Psoas muscle (tissue), 8 donors: ENCODE results near the gene PLCB3. TPM values are rescaled to one million over a fixed set of nuclear protein-coding genes. Genes with fewer than 3 reads are reported as not detected.

ENCODE experiments used
- ATAC-seq, 4 donors: fragments of 200-7000 bp; cut with Tn5 transposase; one replicate each; pipeline ENCODE4 v1.9.1; 2020; ENCODE audit warnings: moderate library complexity in 3 of 4, mild to moderate bottlenecking in 2 of 4
- DNase-seq, 2 donors: peaks; one replicate each; pipeline ENCODE4 v3.0.0-alpha.2; 2020
- H3K27ac ChIP-seq: fragments of 200-600 bp; one replicate; pipeline ENCODE4 v1.8.0; 2022
- H3K27me3 ChIP-seq, 3 donors: fragments of 200-600 bp in 1 of 3; one replicate each; pipeline versions ENCODE4 v1.6.1 to v1.8.0; 2013 to 2022; ENCODE audit warnings: low read length in 2 of 3, mild to moderate bottlenecking in 2 of 3, moderate library complexity in 1 of 3; ENCODE audit not compliant: insufficient read depth in 3 of 3
- H3K36me3 ChIP-seq, 2 donors: fragments of 200-600 bp in 1 of 2; one replicate each; pipeline versions ENCODE4 v1.6.1 to v1.8.0; 2013 to 2022; ENCODE audit warnings: low read depth in 1 of 2, mild to moderate bottlenecking in 1 of 2, moderate library complexity in 1 of 2; ENCODE audit not compliant: insufficient read depth in 1 of 2
- H3K4me1 ChIP-seq: fragments of 200-600 bp; one replicate; pipeline ENCODE4 v1.8.0; 2022
- H3K4me3 ChIP-seq: fragments of 200-600 bp; one replicate; pipeline ENCODE4 v1.8.0; 2022; ENCODE audit warnings: mild to moderate bottlenecking
- H3K9me3 ChIP-seq: fragments of 200-600 bp; one replicate; pipeline ENCODE4 v1.8.0; 2022
- WGBS, 3 donors: extraction: QIAGEN DNeasy Blood & Tissue Kit; methylation state at CpG; one replicate each; pipeline versions ENCODE4 v1.1.6 to v1.1.7; 2013; 5-methylcytosine and 5-hydroxymethylcytosine counted together
- intact Hi-C, 2 donors: fragments of 100-400 bp; cut with DNase I; formaldehyde crosslinking; loops; one replicate each; pipeline versions ENCODE4 v1.11.0 to v1.14.2; 2022
- long read RNA-seq, 2 donors: library from polyadenylated mRNA; unstranded; transcript quantifications; one replicate each; pipeline ENCODE4 v2.0.0, GENCODE V29; 2021
- polyA plus RNA-seq, 3 donors: library from polyadenylated mRNA; stranded (reverse); fragments of 200-250 nt; gene quantifications; one replicate each; pipeline ENCODE4 v1.2.3, GENCODE V29; 2013
- total RNA-seq, 4 donors: library from RNA; stranded (reverse); fragmentation: NEBNext Ultra II Directional in 2 of 4; extraction: Animal tissue kit (Norgen Biotek cat#: 25700) in 2 of 4; gene quantifications; one replicate each; pipeline versions ENCODE4 v1.2.1 to v1.2.4, GENCODE V29; 2021 to 2023
- TF ChIP-seq, protein P1 (sequence below): fragments of 200-600 bp; IDR thresholded peaks from one replicate; pipeline ENCODE4 v1.8.0; 2022; ENCODE audit warnings: antibody characterized with exemption
- donor health status: healthy with polysubstance abuse.
- donor health status: DM: no; HTN: no; CAD: no; lungs with moderate emphysema.
- donor health status: Bipolar disorder and iron deficiency.
- donor health status: healthy.
- donor health status: DM: yes; HTN: yes; CAD: no.
- donor health status: DM: no; HTN: no; CAD: no.
- donor health status: DM: no; HTN: no; CAD: no.
- donor health status: DM: yes; HTN: yes; CAD: no.

The PLCB3 gene
- total RNA-seq (10 to 100 TPM in 1 of 4 donors, 1 to 10 TPM in 3; 5.9 to 10.4 (median 8.2) TPM), polyA plus RNA-seq (1 to 10 TPM; 3.8 to 4.7 (median 4.6) TPM)
- long read RNA-seq, donor 1, full-length matches to known transcripts, result 1 of 6 reads
- long read RNA-seq, donor 1, partial matches to known transcripts, result 5 of 6 reads
- long read RNA-seq, donor 1, other reads (novel, unspliced or antisense), result 0 of 6 reads
- long read RNA-seq, donor 2, partial matches to known transcripts, result 2 of 4 reads
- long read RNA-seq, donor 2, other reads (novel, unspliced or antisense), result 2 of 4 reads

DNA sequence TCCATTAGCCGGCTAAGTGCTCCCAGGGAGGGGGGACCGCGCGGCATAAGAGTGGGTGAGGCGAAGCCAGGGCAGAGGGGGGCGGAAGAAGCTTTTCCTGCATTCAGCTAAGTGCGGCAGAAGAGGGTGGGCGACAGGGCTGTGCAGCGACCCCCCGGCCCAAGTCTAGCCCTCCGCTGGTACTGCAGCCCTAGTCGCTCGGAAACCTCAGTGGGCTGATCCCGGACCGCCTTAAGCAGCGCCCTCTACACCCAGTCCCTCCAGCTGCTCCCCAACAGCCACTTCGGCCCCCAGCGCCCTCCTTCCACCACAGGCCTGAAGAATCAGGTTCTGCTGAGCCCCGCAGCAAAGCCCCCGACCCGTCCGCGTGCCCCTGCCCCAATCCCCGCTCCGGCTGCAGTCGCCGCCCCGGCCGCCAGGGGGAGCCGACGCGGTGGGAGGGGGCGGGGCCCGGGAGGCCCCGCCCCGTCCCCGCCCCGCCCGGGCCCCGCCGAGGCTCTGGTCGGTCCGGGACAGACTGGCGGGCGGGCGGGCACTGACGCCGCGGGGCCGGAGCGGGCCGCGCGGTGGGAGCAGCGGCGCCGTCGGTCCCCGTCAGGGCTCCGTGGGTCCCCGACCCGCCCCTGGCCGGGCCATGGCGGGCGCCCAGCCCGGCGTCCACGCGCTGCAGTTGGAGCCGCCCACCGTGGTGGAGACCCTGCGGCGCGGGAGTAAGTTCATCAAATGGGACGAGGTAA is at the start of gene PLCB3:
Gene PLCB3, plus strand, starts transcription at position 515 of the 737 bp plus-strand sequence. Its CDS starts 120 bp downstream, at position 635.
- peak; percentile 58 to 67 (median 64) for ATAC-seq
- H3K4me3 ChIP-seq, result peak within 1 kb of the TSS; percentile 89
- peak within 1 kb of the TSS; percentile 75 for H3K27ac ChIP-seq
- no peaks in the 10 kb centered on the region for H3K27me3 ChIP-seq
- WGBS, 3 donors, result 0 to 1% (median 0%) methylated on average over 27 to 75 of the region's 75 CpGs
- DNase-seq, result peak; percentile 55 to 82
- H3K9me3 ChIP-seq, result no peaks in the 10 kb centered on the region
- TF ChIP-seq, protein P1, sequence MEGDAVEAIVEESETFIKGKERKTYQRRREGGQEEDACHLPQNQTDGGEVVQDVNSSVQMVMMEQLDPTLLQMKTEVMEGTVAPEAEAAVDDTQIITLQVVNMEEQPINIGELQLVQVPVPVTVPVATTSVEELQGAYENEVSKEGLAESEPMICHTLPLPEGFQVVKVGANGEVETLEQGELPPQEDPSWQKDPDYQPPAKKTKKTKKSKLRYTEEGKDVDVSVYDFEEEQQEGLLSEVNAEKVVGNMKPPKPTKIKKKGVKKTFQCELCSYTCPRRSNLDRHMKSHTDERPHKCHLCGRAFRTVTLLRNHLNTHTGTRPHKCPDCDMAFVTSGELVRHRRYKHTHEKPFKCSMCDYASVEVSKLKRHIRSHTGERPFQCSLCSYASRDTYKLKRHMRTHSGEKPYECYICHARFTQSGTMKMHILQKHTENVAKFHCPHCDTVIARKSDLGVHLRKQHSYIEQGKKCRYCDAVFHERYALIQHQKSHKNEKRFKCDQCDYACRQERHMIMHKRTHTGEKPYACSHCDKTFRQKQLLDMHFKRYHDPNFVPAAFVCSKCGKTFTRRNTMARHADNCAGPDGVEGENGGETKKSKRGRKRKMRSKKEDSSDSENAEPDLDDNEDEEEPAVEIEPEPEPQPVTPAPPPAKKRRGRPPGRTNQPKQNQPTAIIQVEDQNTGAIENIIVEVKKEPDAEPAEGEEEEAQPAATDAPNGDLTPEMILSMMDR, result peak; percentile 83
- peaks cover 0 to 18% of the 10 kb centered on the region in 2 donors for H3K36me3 ChIP-seq
- peaks cover 36% of the 10 kb centered on the region for H3K4me1 ChIP-seq
- intact Hi-C loops, result loop anchor here (2.0 to 5.0 kb wide), 2 partner anchors 18 to 51 kb away; partner anchors contain the start of gene CATSPERZ (in 1 of the 2)

DNA sequence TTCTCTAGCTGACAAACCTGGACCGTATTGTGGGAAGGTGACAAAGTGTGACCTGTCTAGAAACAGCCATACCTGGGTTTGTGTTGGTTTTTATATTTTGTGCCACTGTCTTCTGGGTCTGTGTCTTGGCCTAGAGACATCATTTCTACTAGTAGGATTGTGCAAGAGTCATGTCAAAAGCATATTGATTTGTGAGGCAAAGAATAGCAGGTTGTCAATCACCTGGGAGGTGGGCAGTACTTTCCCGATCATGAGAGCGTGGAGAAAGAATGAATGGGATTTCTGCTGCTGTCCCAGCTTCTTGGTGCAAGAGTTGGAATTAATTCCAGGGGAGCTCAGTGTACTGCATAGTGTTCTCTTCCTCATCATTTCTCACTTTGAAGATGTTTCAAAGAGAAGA is 49.8 kb upstream of the PLCB3 start:
- 70 to 72% (median 70%) methylated on average over 3 of the region's 3 CpGs for WGBS, 3 donors
- peaks cover 11% of the 10 kb centered on the region for H3K4me1 ChIP-seq
- intact Hi-C loops, result loop anchor here in 1 of 2 donors (5.0 kb wide), 1 partner anchor 66 kb away; no protein-coding TSS in a partner anchor
- no peak overlapping the region for H3K27ac ChIP-seq
- no peaks in the 10 kb centered on the region for H3K27me3 ChIP-seq
- H3K4me3 ChIP-seq, result no peak overlapping the region
- ATAC-seq (no peak), DNase-seq (no peak)
- H3K9me3 ChIP-seq, result no peaks in the 10 kb centered on the region
- TF ChIP-seq, protein P1, result no peak
- peaks cover 17 to 92% of the 10 kb centered on the region in 2 donors for H3K36me3 ChIP-seq

DNA sequence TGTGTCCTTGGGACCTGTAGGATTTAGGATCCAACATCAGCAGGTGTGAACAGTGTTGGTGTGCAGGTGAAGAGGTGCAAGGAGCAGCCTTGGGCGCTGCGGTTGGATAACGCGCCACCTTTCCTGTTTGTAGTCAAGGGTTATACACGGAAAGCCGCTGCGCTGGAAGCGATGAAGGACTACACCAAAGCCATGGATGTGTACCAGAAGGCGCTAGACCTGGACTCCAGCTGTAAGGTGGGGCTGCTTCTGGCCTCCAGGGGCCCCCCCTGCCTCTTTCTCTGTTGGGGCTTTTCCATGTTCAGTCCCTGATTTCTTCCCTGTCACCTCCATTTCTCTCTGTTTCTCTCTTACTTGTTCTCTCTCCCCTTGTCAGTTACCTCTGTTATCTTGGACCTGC is 48.3 kb upstream of the PLCB3 start:
- intact Hi-C loops, result loop anchor here in 1 of 2 donors (5.0 kb wide), 1 partner anchor 64 kb away; no protein-coding TSS in a partner anchor
- Histone ChIP-seq H3K27me3 (no peaks in the 10 kb centered on the region), H3K36me3 (peaks cover 7 to 77% of the 10 kb centered on the region in 2 donors), H3K9me3 (no peaks in the 10 kb centered on the region), H3K4me3 (no peak overlapping the region), H3K4me1 (peaks cover 11% of the 10 kb centered on the region), H3K27ac (no peak overlapping the region)
- DNase-seq, result no peak
- TF ChIP-seq, protein P1, result no peak
- WGBS, 3 donors, result 92 to 97% (median 95%) methylated on average over 9 of the region's 9 CpGs
- no peak for ATAC-seq

DNA sequence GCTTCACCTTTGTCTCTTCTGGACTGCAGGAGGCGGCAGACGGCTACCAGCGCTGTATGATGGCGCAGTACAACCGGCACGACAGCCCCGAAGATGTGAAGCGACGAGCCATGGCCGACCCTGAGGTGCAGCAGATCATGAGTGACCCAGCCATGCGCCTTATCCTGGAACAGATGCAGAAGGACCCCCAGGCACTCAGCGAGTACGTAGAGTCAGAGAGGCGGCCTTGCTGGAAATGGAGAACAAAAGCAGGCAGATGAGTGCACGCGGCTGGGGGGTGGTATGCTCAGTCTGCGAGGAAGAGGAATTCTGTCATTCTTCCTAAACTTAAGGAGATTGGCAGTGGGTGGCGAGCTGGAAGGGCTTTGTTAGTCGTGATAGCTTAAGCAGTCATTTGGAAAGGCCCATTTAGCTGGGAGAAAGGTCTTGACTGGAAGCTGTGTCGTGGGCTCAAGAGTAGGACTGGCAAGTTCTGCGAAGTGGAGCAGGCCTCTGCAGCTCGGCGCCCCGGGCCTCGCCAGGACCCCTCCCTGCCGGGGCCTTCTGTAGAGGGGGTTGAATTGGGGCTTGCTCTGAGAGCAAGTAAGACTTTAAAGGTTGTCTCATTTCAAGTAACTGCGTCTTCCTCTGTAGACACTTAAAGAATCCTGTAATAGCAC is 47.8 kb upstream of the PLCB3 start:
- WGBS, 3 donors, result 89 to 91% (median 90%) methylated on average over 27 of the region's 27 CpGs
- H3K27ac ChIP-seq, result no peak overlapping the region
- H3K4me3 ChIP-seq, result no peak overlapping the region
- H3K4me1 ChIP-seq, result peaks cover 11% of the 10 kb centered on the region
- ATAC-seq (no peak), DNase-seq (no peak)
- H3K27me3 ChIP-seq, result no peaks in the 10 kb centered on the region
- TF ChIP-seq, protein P1, result no peak
- peaks cover 7 to 71% of the 10 kb centered on the region in 2 donors for H3K36me3 ChIP-seq
- intact Hi-C loops, result loop anchor here in 1 of 2 donors (2.0 to 5.0 kb wide), 2 partner anchors 64 to 95 kb away; no protein-coding TSS in a partner anchor
- H3K9me3 ChIP-seq, result no peaks in the 10 kb centered on the region
